ENCODE results near the gene WNT11.

WNT11 gene

GRCh38 chr11:76217653-76218160 is 11.4 kb upstream of the WNT11 start:
- DNase-seq: peak; percentile 26

GRCh38 chr11:76216536-76217325 is 10.4 kb upstream of the WNT11 start:
- DNase-seq: no peak

- DNase-seq: no peak
Observed at GRCh38 chr11:76215941-76216340, 9.6 kb upstream of the WNT11 start.

GRCh38 chr11:76214968-76215548 is 8.8 kb upstream of the WNT11 start:
- DNase-seq: no peak

GRCh38 chr11:76214186-76214585 is 7.9 kb upstream of the WNT11 start:
- DNase-seq: no peak

GRCh38 chr11:76212086-76213035 is 6.1 kb upstream of the WNT11 start:
- DNase-seq: no peak

GRCh38 chr11:76210931-76211851 is 4.9 kb upstream of the WNT11 start:
- DNase-seq: no peak

GRCh38 chr11:76209973-76210930 is 4.0 kb upstream of the WNT11 start:
- peak; percentile 43 for DNase-seq

GRCh38 chr11:76209375-76209972 is 3.2 kb upstream of the WNT11 start:
- DNase-seq: peak; percentile 35

- DNase-seq: peak; percentile 73
Observed at GRCh38 chr11:76208438-76209374, 2.4 kb upstream of the WNT11 start.

GRCh38 chr11:76207642-76208401 is 1.5 kb upstream of the WNT11 start:
- peak; percentile 72 for DNase-seq

- no peak for DNase-seq
Observed at GRCh38 chr11:76206077-76206326, 300 bp downstream of the WNT11 start.

- no peak for DNase-seq
Observed at GRCh38 chr11:76205252-76206076, 838 bp downstream of the WNT11 start.

- no peak for DNase-seq
Observed at GRCh38 chr11:76203937-76204336, 2.4 kb downstream of the WNT11 start.

GRCh38 chr11:76203131-76203925 is 3.0 kb downstream of the WNT11 start:
- DNase-seq: no peak

GRCh38 chr11:76201672-76202412 is 4.5 kb downstream of the WNT11 start:
- no peak for DNase-seq
